Liver (tissue), 9 donors: ENCODE data around the gene GRIN2C. TPM values are rescaled to one million over a fixed set of nuclear protein-coding genes. Genes with fewer than 3 reads are reported as not detected.

Experiments
- DNase-seq: peaks from one replicate; pipeline ENCODE4 v3.0.0-alpha.2; 2017; ENCODE audit warnings: low spot score
- H3K27ac ChIP-seq, 2 donors: one replicate each; pipeline ENCODE4 v1.7.0; 2013; ENCODE audit warnings: inconsistent platforms in 2 of 2, low read length in 2 of 2, control low read depth in 1 of 2, low read depth in 1 of 2, mild to moderate bottlenecking in 1 of 2
- H3K27me3 ChIP-seq, 4 donors: one replicate each; pipeline versions ENCODE4 v1.6.1 to v1.7.0; 2013; ENCODE audit warnings: low read length in 3 of 4, inconsistent platforms in 1 of 4, mild to moderate bottlenecking in 1 of 4, moderate library complexity in 1 of 4; ENCODE audit not compliant: control insufficient read depth in 4 of 4, insufficient read depth in 4 of 4
- H3K36me3 ChIP-seq, 4 donors: one replicate each; pipeline versions ENCODE4 v1.6.1 to v1.7.0; 2013; ENCODE audit warnings: low read length in 3 of 4, mild to moderate bottlenecking in 3 of 4, low read depth in 1 of 4, moderate library complexity in 1 of 4; ENCODE audit not compliant: control insufficient read depth in 4 of 4, insufficient read depth in 3 of 4
- H3K4me1 ChIP-seq, 4 donors: one replicate each; pipeline versions ENCODE4 v1.6.1 to v1.7.0; 2013; ENCODE audit warnings: low read length in 3 of 4, mild to moderate bottlenecking in 3 of 4, moderate library complexity in 1 of 4; ENCODE audit not compliant: control insufficient read depth in 4 of 4, insufficient read depth in 4 of 4
- H3K4me3 ChIP-seq, 3 donors: one replicate each; pipeline versions ENCODE4 v1.6.1 to v1.7.0; 2013; ENCODE audit warnings: low read length in 3 of 3, control low read depth in 1 of 3, low read depth in 1 of 3, mild to moderate bottlenecking in 1 of 3
- H3K9ac ChIP-seq, 2 donors: one replicate each; pipeline ENCODE4 v1.7.0; 2013; ENCODE audit warnings: low read length in 2 of 2, mild to moderate bottlenecking in 2 of 2, moderate library complexity in 2 of 2, control low read depth in 1 of 2, low read depth in 1 of 2
- H3K9me3 ChIP-seq, 4 donors: one replicate each; pipeline versions ENCODE4 v1.6.1 to v1.7.0; 2013; ENCODE audit warnings: low read length in 3 of 4; ENCODE audit not compliant: control insufficient read depth in 4 of 4
- ATF3 ChIP-seq: IDR thresholded peaks from 2 replicates; pipeline ENCODE4 v1.6.1; 2016; ENCODE audit warnings: antibody characterized with exemption
- CTCF ChIP-seq: fragments of 150-350 bp; IDR thresholded peaks from 2 replicates; pipeline ENCODE4 v1.5.1; 2017; ENCODE audit warnings: improper control_type of control experiment, low read depth, low read length; ENCODE audit not compliant: missing input control
- EGR1 ChIP-seq, 2 donors: IDR thresholded peaks; 2 replicates each; pipeline ENCODE4 v1.6.1; 2016 to 2018; ENCODE audit warnings: antibody characterized with exemption in 2 of 2, low read depth in 2 of 2
- FOXA1 ChIP-seq: IDR thresholded peaks from 2 replicates; pipeline ENCODE4 v1.6.1; 2016; ENCODE audit warnings: antibody characterized with exemption
- FOXA2 ChIP-seq: IDR thresholded peaks from 2 replicates; pipeline ENCODE4 v1.6.1; 2016; ENCODE audit warnings: antibody characterized with exemption
- GABPA ChIP-seq, 2 donors: IDR thresholded peaks in 1 of 2; conservative IDR thresholded peaks in 1 of 2; 2 replicates each; pipeline ENCODE4 v1.6.1; 2016; ENCODE audit warnings: antibody characterized with exemption in 2 of 2, mild to moderate bottlenecking in 1 of 2, moderate library complexity in 1 of 2
- HNF4A ChIP-seq, 2 donors: conservative IDR thresholded peaks; 2 replicates each; pipeline ENCODE4 v1.6.1; 2016; ENCODE audit warnings: antibody characterized with exemption in 2 of 2, mild to moderate bottlenecking in 2 of 2
- HNF4G ChIP-seq: IDR thresholded peaks from 2 replicates; pipeline ENCODE4 v1.6.1; 2016; ENCODE audit warnings: antibody characterized with exemption
- JUND ChIP-seq, 2 donors: IDR thresholded peaks; 2 replicates each; pipeline ENCODE4 v1.6.1; 2016; ENCODE audit warnings: antibody characterized with exemption in 2 of 2
- MAX ChIP-seq: IDR thresholded peaks from 2 replicates; pipeline ENCODE4 v1.6.1; 2016; ENCODE audit warnings: antibody characterized with exemption
- NR2F2 ChIP-seq: IDR thresholded peaks from 2 replicates; pipeline ENCODE4 v1.6.1; 2016; ENCODE audit warnings: antibody characterized with exemption
- RAD21 ChIP-seq, 2 donors: IDR thresholded peaks; 2 replicates each; pipeline ENCODE4 v1.6.1; 2016; ENCODE audit warnings: antibody characterized with exemption in 2 of 2, mild to moderate bottlenecking in 2 of 2
- REST ChIP-seq: IDR thresholded peaks from 2 replicates; pipeline ENCODE4 v1.6.1; 2016; ENCODE audit warnings: antibody characterized with exemption, mild to moderate bottlenecking
- RXRA ChIP-seq, 2 donors: IDR thresholded peaks; 2 replicates each; pipeline ENCODE4 v1.6.1; 2017 to 2018; ENCODE audit warnings: antibody characterized with exemption in 2 of 2, mild to moderate bottlenecking in 1 of 2
- SP1 ChIP-seq: IDR thresholded peaks from 2 replicates; pipeline ENCODE4 v1.6.1; 2018; ENCODE audit warnings: antibody characterized with exemption, mild to moderate bottlenecking
- TAF1 ChIP-seq: conservative IDR thresholded peaks from 2 replicates; pipeline ENCODE4 v1.6.1; 2016; ENCODE audit warnings: antibody characterized with exemption, mild to moderate bottlenecking
- YY1 ChIP-seq: IDR thresholded peaks from 2 replicates; pipeline ENCODE4 v1.6.1; 2016; ENCODE audit warnings: antibody characterized with exemption, mild to moderate bottlenecking
- ZBTB33 ChIP-seq: IDR thresholded peaks from 2 replicates; pipeline ENCODE4 v1.6.1; 2016; ENCODE audit warnings: antibody characterized with exemption
- WGBS: extraction: QIAGEN DNeasy Blood & Tissue Kit; methylation state at CpG from one replicate; pipeline ENCODE4 v1.1.7; 2013; 5-methylcytosine and 5-hydroxymethylcytosine counted together
- polyA plus RNA-seq, 2 donors: library from polyadenylated mRNA; stranded (reverse) in 1 of 2; unstranded in 1 of 2; fragments of 200-250 nt in 1 of 2; fragments of >200 nt in 1 of 2; fragmentation: Nextera tagmentation in 1 of 2; extraction: Ambion mirVana in 1 of 2; gene quantifications; one replicate each; pipeline versions ENCODE4 v1.2.1 to v1.2.3, GENCODE V29; 2013 to 2015
- total RNA-seq, 2 donors: library from RNA; depleted of rRNA; stranded (reverse); fragments of >200 nt; gene quantifications; one replicate each; pipeline ENCODE4 v1.2.3, GENCODE V29; 2014
- donor health status: healthy.
- donor health status: healthy.
- donor health status: healthy.
- donor health status: healthy.
- donor health status: healthy.

The GRIN2C gene
- total and polyA plus RNA-seq, 4 donors: 0.03 to 0.10 (median 0.09) TPM; not detected in 1

GRCh38 chr17:74857191-74857590 is 2.5 kb downstream of the GRIN2C start:
- no peak overlapping the region for H3K9ac ChIP-seq
- 78% methylated on average over 4 of the region's 4 CpGs for WGBS
- no peak overlapping the region for H3K27ac ChIP-seq
- peaks cover 0 to 11% (median 6%) of the 10 kb centered on the region in 4 donors for H3K27me3 ChIP-seq
- no peaks in the 10 kb centered on the region for H3K36me3 ChIP-seq
- no peaks in the 10 kb centered on the region for H3K9me3 ChIP-seq
- TF ChIP-seq TAF1 (no peak), YY1 (no peak), HNF4A (conservative IDR thresholded peaks at IDR 0.05) (no peak), GABPA (IDR thresholded peaks at IDR 0.05 in 1 of 2, conservative IDR thresholded peaks at IDR 0.05 in 1 of 2) (no peak), NR2F2 (no peak), FOXA1 (no peak)
- no peak for DNase-seq
- no peak overlapping the region for H3K4me3 ChIP-seq
- H3K4me1 ChIP-seq: peaks cover 8 to 20% (median 11%) of the 10 kb centered on the region in 4 donors

- Histone ChIP-seq H3K27me3 (peaks cover 0 to 11% (median 7%) of the 10 kb centered on the region in 4 donors), H3K27ac (no peak overlapping the region), H3K9me3 (no peaks in the 10 kb centered on the region), H3K9ac (no peak overlapping the region), H3K36me3 (no peaks in the 10 kb centered on the region), H3K4me3 (no peak overlapping the region), H3K4me1 (peaks cover 4 to 13% (median 7%) of the 10 kb centered on the region in 4 donors)
- TF ChIP-seq HNF4G (no peak), RXRA (IDR thresholded peaks at IDR 0.05) (no peak), CTCF (no peak), RAD21 (IDR thresholded peaks at IDR 0.05) (no peak), EGR1 (IDR thresholded peaks at IDR 0.05; ENCODE audit: low read depth in 2 of 2) (no peak), FOXA1 (no peak), NR2F2 (no peak), GABPA (IDR thresholded peaks at IDR 0.05 in 1 of 2, conservative IDR thresholded peaks at IDR 0.05 in 1 of 2) (no peak), REST (no peak), MAX (no peak), HNF4A (conservative IDR thresholded peaks at IDR 0.05) (no peak), SP1 (no peak), YY1 (no peak), JUND (IDR thresholded peaks at IDR 0.05) (no peak), TAF1 (no peak), ATF3 (no peak), FOXA2 (no peak), ZBTB33 (no peak)
- no peak for DNase-seq
- 85% methylated on average over 7 of the region's 7 CpGs for WGBS
These were observed 3.6 kb downstream of the GRIN2C start for GRCh38 chr17:74856112-74856511.
